ENCODE measurements around the gene PBXIP1. TPM values are rescaled to one million over a fixed set of nuclear protein-coding genes. Genes with fewer than 3 reads are reported as not detected.
"Not testable (repeated sequence)": the region's sequence is repeated elsewhere in the genome, so short reads cannot be mapped to it uniquely, and the experiment has no call there.

Gene PBXIP1
- total and polyA plus RNA-seq, 4 donors, result 95.3 to 169 (median 112) TPM

- H3K36me3 ChIP-seq (ENCODE audit: control insufficient read depth in 1 of 2, insufficient read depth in 2 of 2, low read length in 1 of 2); H3K9me3 ChIP-seq (ENCODE audit: control insufficient read depth, low read length); intact Hi-C loops (cut with DNase I); ATAC-seq (ENCODE audit: low FRiP score); H3K4me3 ChIP-seq (ENCODE audit: low read length in 2 of 2); DNase-seq; H3K27me3 ChIP-seq (ENCODE audit: control insufficient read depth in 1 of 2, insufficient read depth in 2 of 2, low read length in 1 of 2); H3K4me1 ChIP-seq (ENCODE audit: control insufficient read depth in 1 of 2, insufficient read depth in 2 of 2, low read length in 2 of 2); H3K27ac ChIP-seq (ENCODE audit: low read depth in 1 of 2, low read length in 2 of 2): not testable (repeated sequence)
- WGBS, 2 donors, result 41 to 44% methylated on average over 3 of the region's 3 CpGs
Measured at GRCh38 chr1:154908129-154908528, 47.8 kb downstream of the PBXIP1 start.

GRCh38 chr1:154906621-154907081 is 49.2 kb downstream of the PBXIP1 start:
- no peaks in the 10 kb centered on the region for H3K27me3 ChIP-seq (ENCODE audit: control insufficient read depth in 1 of 2, insufficient read depth in 2 of 2, low read length in 1 of 2)
- intact Hi-C loops (cut with DNase I), result no loop called here
- no peaks in the 10 kb centered on the region for H3K4me1 ChIP-seq (ENCODE audit: control insufficient read depth in 1 of 2, insufficient read depth in 2 of 2, low read length in 2 of 2)
- ATAC-seq (ENCODE audit: low FRiP score), result peak; percentile 26
- 81 to 82% methylated on average over 7 of the region's 7 CpGs for WGBS, 2 donors
- H3K27ac ChIP-seq (ENCODE audit: low read depth in 1 of 2, low read length in 2 of 2), result no peak overlapping the region
- no peak overlapping the region for H3K4me3 ChIP-seq (ENCODE audit: low read length in 2 of 2)
- no peak for DNase-seq
- no peaks in the 10 kb centered on the region for H3K36me3 ChIP-seq (ENCODE audit: control insufficient read depth in 1 of 2, insufficient read depth in 2 of 2, low read length in 1 of 2)
- no peaks in the 10 kb centered on the region for H3K9me3 ChIP-seq (ENCODE audit: control insufficient read depth, low read length)

GRCh38 chr1:154902938-154903566 is 52.8 kb downstream of the PBXIP1 start:
- Histone ChIP-seq H3K36me3 (ENCODE audit: control insufficient read depth in 1 of 2, insufficient read depth in 2 of 2, low read length in 1 of 2) (no peaks in the 10 kb centered on the region), H3K4me3 (ENCODE audit: low read length in 2 of 2) (no peak overlapping the region), H3K9me3 (ENCODE audit: control insufficient read depth, low read length) (no peaks in the 10 kb centered on the region), H3K4me1 (ENCODE audit: control insufficient read depth in 1 of 2, insufficient read depth in 2 of 2, low read length in 2 of 2) (no peaks in the 10 kb centered on the region), H3K27ac (ENCODE audit: low read depth in 1 of 2, low read length in 2 of 2) (no peak overlapping the region), H3K27me3 (ENCODE audit: control insufficient read depth in 1 of 2, insufficient read depth in 2 of 2, low read length in 1 of 2) (no peaks in the 10 kb centered on the region)
- 36 to 65% methylated on average over 3 of the region's 3 CpGs for WGBS, 2 donors
- no peak for DNase-seq
- no peak for ATAC-seq (ENCODE audit: low FRiP score)
- intact Hi-C loops (cut with DNase I), result no loop called here

- 87 to 88% methylated on average over 1 of the region's 1 CpG for WGBS, 2 donors
- H3K4me1 ChIP-seq (ENCODE audit: control insufficient read depth in 1 of 2, insufficient read depth in 2 of 2, low read length in 2 of 2), result no peaks in the 10 kb centered on the region
- no peaks in the 10 kb centered on the region for H3K36me3 ChIP-seq (ENCODE audit: control insufficient read depth in 1 of 2, insufficient read depth in 2 of 2, low read length in 1 of 2)
- no peaks in the 10 kb centered on the region for H3K27me3 ChIP-seq (ENCODE audit: control insufficient read depth in 1 of 2, insufficient read depth in 2 of 2, low read length in 1 of 2)
- no peak overlapping the region for H3K27ac ChIP-seq (ENCODE audit: low read depth in 1 of 2, low read length in 2 of 2)
- H3K4me3 ChIP-seq (ENCODE audit: low read length in 2 of 2), result no peak overlapping the region
- H3K9me3 ChIP-seq (ENCODE audit: control insufficient read depth, low read length), result no peaks in the 10 kb centered on the region
- intact Hi-C loops (cut with DNase I), result no loop called here
- DNase-seq, result no peak
- ATAC-seq (ENCODE audit: low FRiP score), result no peak
Measured at GRCh38 chr1:154901591-154901990, 54.3 kb downstream of the PBXIP1 start.

- intact Hi-C loops (cut with DNase I), result no loop called here
- no peak overlapping the region for H3K27ac ChIP-seq (ENCODE audit: low read depth in 1 of 2, low read length in 2 of 2)
- H3K4me3 ChIP-seq (ENCODE audit: low read length in 2 of 2), result no peak overlapping the region
- ATAC-seq (ENCODE audit: low FRiP score), result no peak
- WGBS, 2 donors, result 93 to 94% methylated on average over 6 of the region's 6 CpGs
- DNase-seq, result no peak
- no peaks in the 10 kb centered on the region for H3K9me3 ChIP-seq (ENCODE audit: control insufficient read depth, low read length)
- H3K27me3 ChIP-seq (ENCODE audit: control insufficient read depth in 1 of 2, insufficient read depth in 2 of 2, low read length in 1 of 2), result no peaks in the 10 kb centered on the region
- H3K36me3 ChIP-seq (ENCODE audit: control insufficient read depth in 1 of 2, insufficient read depth in 2 of 2, low read length in 1 of 2), result no peaks in the 10 kb centered on the region
- no peaks in the 10 kb centered on the region for H3K4me1 ChIP-seq (ENCODE audit: control insufficient read depth in 1 of 2, insufficient read depth in 2 of 2, low read length in 2 of 2)
Measured at GRCh38 chr1:154899041-154899440, 56.9 kb downstream of the PBXIP1 start.

GRCh38 chr1:154896771-154897286 is 59.1 kb downstream of the PBXIP1 start:
- Histone ChIP-seq H3K4me1 (ENCODE audit: control insufficient read depth in 1 of 2, insufficient read depth in 2 of 2, low read length in 2 of 2) (no peaks in the 10 kb centered on the region), H3K9me3 (ENCODE audit: control insufficient read depth, low read length) (no peaks in the 10 kb centered on the region), H3K27me3 (ENCODE audit: control insufficient read depth in 1 of 2, insufficient read depth in 2 of 2, low read length in 1 of 2) (no peaks in the 10 kb centered on the region), H3K36me3 (ENCODE audit: control insufficient read depth in 1 of 2, insufficient read depth in 2 of 2, low read length in 1 of 2) (no peaks in the 10 kb centered on the region), H3K27ac (ENCODE audit: low read depth in 1 of 2, low read length in 2 of 2) (no peak overlapping the region), H3K4me3 (ENCODE audit: low read length in 2 of 2) (no peak overlapping the region)
- intact Hi-C loops (cut with DNase I), result no loop called here
- 77 to 80% methylated on average over 10 of the region's 10 CpGs for WGBS, 2 donors
- ATAC-seq (ENCODE audit: low FRiP score) (peak; percentile 29), DNase-seq (no peak)

- H3K27ac ChIP-seq (ENCODE audit: low read depth in 1 of 2, low read length in 2 of 2), result no peak overlapping the region
- WGBS, 2 donors, result 54 to 55% methylated on average over 7 of the region's 7 CpGs
- no peaks in the 10 kb centered on the region for H3K36me3 ChIP-seq (ENCODE audit: control insufficient read depth in 1 of 2, insufficient read depth in 2 of 2, low read length in 1 of 2)
- no peak overlapping the region for H3K4me3 ChIP-seq (ENCODE audit: low read length in 2 of 2)
- no peaks in the 10 kb centered on the region for H3K4me1 ChIP-seq (ENCODE audit: control insufficient read depth in 1 of 2, insufficient read depth in 2 of 2, low read length in 2 of 2)
- DNase-seq (no peak), ATAC-seq (ENCODE audit: low FRiP score) (no peak)
- H3K9me3 ChIP-seq (ENCODE audit: control insufficient read depth, low read length), result no peaks in the 10 kb centered on the region
- intact Hi-C loops (cut with DNase I), result no loop called here
- no peaks in the 10 kb centered on the region for H3K27me3 ChIP-seq (ENCODE audit: control insufficient read depth in 1 of 2, insufficient read depth in 2 of 2, low read length in 1 of 2)
Measured at GRCh38 chr1:154895798-154896197, 60.1 kb downstream of the PBXIP1 start.

Small RNA genes within 50 kb of the gene (microRNA-seq; reads per million reads assigned to microRNA genes)
- 0 to 2.0 reads per million in 2 donors for gene MIR4258

Other genes with a start within 250 kb of the PBXIP1 start
- gene KCNN3, start 85.8 kb downstream of the PBXIP1 start, total RNA-seq, result 1 to 10 TPM; 3.2 to 4.7 TPM
- gene KCNN3, start 85.8 kb downstream of the PBXIP1 start, polyA plus RNA-seq, result under 1 TPM; 0.08 to 0.50 TPM
- 10 to 100 TPM; 21.9 to 27.3 TPM for gene PMVK, start 19.4 kb downstream of the PBXIP1 start, total RNA-seq
- gene PMVK, start 19.4 kb downstream of the PBXIP1 start, polyA plus RNA-seq, result 10 to 100 TPM; 40.4 to 52.7 TPM
- gene PYGO2, start 5.7 kb upstream of the PBXIP1 start, total RNA-seq, result 10 to 100 TPM; 17.3 to 23.6 TPM
- gene PYGO2, start 5.7 kb upstream of the PBXIP1 start, polyA plus RNA-seq, result 10 to 100 TPM; 11.6 to 16.6 TPM
- gene SHC1, start 14.6 kb upstream of the PBXIP1 start, total RNA-seq, result 100 to 1,000 TPM; 165 to 182 TPM
- gene SHC1, start 14.6 kb upstream of the PBXIP1 start, polyA plus RNA-seq, result 100 to 1,000 TPM in 1 of 2 donors, 10 to 100 TPM in 1; 39.1 to 179 TPM
- gene CKS1B, start 18.6 kb upstream of the PBXIP1 start, total RNA-seq, result 10 to 100 TPM; 19.3 to 25.5 TPM
- gene CKS1B, start 18.6 kb upstream of the PBXIP1 start, polyA plus RNA-seq, result 10 to 100 TPM; 38.9 to 58.9 TPM
- 10 to 100 TPM; 14.5 to 17.6 TPM for gene FLAD1, start 27.2 kb upstream of the PBXIP1 start, total RNA-seq
- 10 to 100 TPM; 23.8 to 24.2 TPM for gene FLAD1, start 27.2 kb upstream of the PBXIP1 start, polyA plus RNA-seq
- gene LENEP, start 37.5 kb upstream of the PBXIP1 start, total RNA-seq, result not detected
- not detected for gene LENEP, start 37.5 kb upstream of the PBXIP1 start, polyA plus RNA-seq
- 10 to 100 TPM; 46.4 to 71.1 TPM for gene ZBTB7B, start 46.7 kb upstream of the PBXIP1 start, total RNA-seq
- 10 to 100 TPM; 23.3 to 32.8 TPM for gene ZBTB7B, start 46.7 kb upstream of the PBXIP1 start, polyA plus RNA-seq
- gene DCST2, start 77.7 kb upstream of the PBXIP1 start, total RNA-seq, result 1 to 10 TPM in 1 of 2 donors, under 1 TPM in 1; 0.75 to 1.8 TPM
- gene DCST2, start 77.7 kb upstream of the PBXIP1 start, polyA plus RNA-seq, result 1 to 10 TPM in 1 of 2 donors, under 1 TPM in 1; 0.25 to 5.6 TPM
- under 1 TPM in 1 of 2 donors, not detected in 1; 0.26 TPM for gene DCST1, start 77.7 kb upstream of the PBXIP1 start, total RNA-seq
- gene DCST1, start 77.7 kb upstream of the PBXIP1 start, polyA plus RNA-seq, result not detected
- gene ADAM15, start 95.2 kb upstream of the PBXIP1 start, total RNA-seq, result 100 to 1,000 TPM; 129 to 180 TPM
- 10 to 100 TPM; 17.3 to 89.3 TPM for gene ADAM15, start 95.2 kb upstream of the PBXIP1 start, polyA plus RNA-seq
- gene EFNA4, start 107.6 kb upstream of the PBXIP1 start, total RNA-seq, result 1 to 10 TPM; 3.0 to 5.7 TPM
- gene EFNA4, start 107.6 kb upstream of the PBXIP1 start, polyA plus RNA-seq, result 1 to 10 TPM; 3.9 to 4.0 TPM
- gene EFNA3, start 122.7 kb upstream of the PBXIP1 start, total RNA-seq, result 1 to 10 TPM; 1.8 to 3.2 TPM
- gene EFNA3, start 122.7 kb upstream of the PBXIP1 start, polyA plus RNA-seq, result under 1 TPM in 1 of 2 donors, not detected in 1; 0.41 TPM
- gene EFNA1, start 171.8 kb upstream of the PBXIP1 start, total RNA-seq, result 10 to 100 TPM; 18.9 to 49.1 TPM
- gene EFNA1, start 171.8 kb upstream of the PBXIP1 start, polyA plus RNA-seq, result 10 to 100 TPM in 1 of 2 donors, 1 to 10 TPM in 1; 7.1 to 12.1 TPM
- gene SLC50A1, start 179.8 kb upstream of the PBXIP1 start, total RNA-seq, result 10 to 100 TPM; 19.8 to 26.8 TPM
- gene SLC50A1, start 179.8 kb upstream of the PBXIP1 start, polyA plus RNA-seq, result 10 to 100 TPM; 22.7 to 28.2 TPM
- gene DPM3, start 184.4 kb upstream of the PBXIP1 start, total RNA-seq, result 10 to 100 TPM; 42.4 to 52.4 TPM
- 100 to 1,000 TPM; 162 to 200 TPM for gene DPM3, start 184.4 kb upstream of the PBXIP1 start, polyA plus RNA-seq
- gene KRTCAP2, start 217.2 kb upstream of the PBXIP1 start, total RNA-seq, result 100 to 1,000 TPM; 136 to 143 TPM
- gene KRTCAP2, start 217.2 kb upstream of the PBXIP1 start, polyA plus RNA-seq, result 100 to 1,000 TPM; 179 to 255 TPM
- 1 to 10 TPM; 1.6 to 3.4 TPM for gene TRIM46, start 217.8 kb upstream of the PBXIP1 start, total RNA-seq
- 1 to 10 TPM in 1 of 2 donors, under 1 TPM in 1; 0.50 to 2.1 TPM for gene TRIM46, start 217.8 kb upstream of the PBXIP1 start, polyA plus RNA-seq

Measured in aorta (tissue), 5 donors.